K562 (cell line): Measurements from ENCODE around the gene RAP1A. TPM values are rescaled to one million over a fixed set of nuclear protein-coding genes. Genes with fewer than 3 reads are reported as not detected.
A peak's percentile ranks its signal among the peaks of the same experiment; 100 is the strongest.

Source experiments
- CCNT2 ChIP-seq: IDR thresholded peaks from 2 replicates; pipeline ENCODE4 v1.6.1; 2011; ENCODE audit warnings: borderline replicate concordance, low read depth, mild to moderate bottlenecking, moderate library complexity, mixed read lengths, low read length; ENCODE audit not compliant: insufficient read length; ENCODE audit errors: extremely low read depth
- CHCHD3 ChIP-seq: fragments of 250-450 bp; sonication (Bioruptor Pico); IDR thresholded peaks from 2 replicates; pipeline ENCODE4 v2.1.2; 2022; ENCODE audit warnings: mild to moderate bottlenecking
- CREBBP ChIP-seq: IDR thresholded peaks from one replicate; pipeline ENCODE4 v1.6.1; 2012; ENCODE audit warnings: low read depth, mild to moderate bottlenecking, control low read depth, inconsistent platforms, low read length
- EWSR1 ChIP-seq: fragments of 450-650 bp; IDR thresholded peaks from 2 replicates; pipeline ENCODE4 v1.6.1; 2018; ENCODE audit warnings: borderline replicate concordance, mild to moderate bottlenecking, low read depth, moderate library complexity; ENCODE audit not compliant: partially characterized antibody
- PCBP1 ChIP-seq: fragments of 200-400 bp; formaldehyde crosslinking; IDR thresholded peaks from 2 replicates; pipeline ENCODE4 v1.6.1; 2018; ENCODE audit warnings: mild to moderate bottlenecking, low read depth, low read length; ENCODE audit not compliant: poor library complexity, severe bottlenecking
- RBM25 ChIP-seq: fragments of 200-400 bp; formaldehyde crosslinking; IDR thresholded peaks from 2 replicates; pipeline ENCODE4 v1.6.1; 2018; ENCODE audit warnings: low read length, low read depth, moderate library complexity; ENCODE audit not compliant: severe bottlenecking
- RNF2 ChIP-seq: sonication (generic); IDR thresholded peaks from 2 replicates; pipeline ENCODE4 v1.6.1; 2016
- ZC3H4 ChIP-seq: sonication (generic); formaldehyde crosslinking; IDR thresholded peaks from 2 replicates; pipeline ENCODE4 v1.9.0; 2021; ENCODE audit warnings: missing genetic modification reagents, borderline replicate concordance
- ZNF174 ChIP-seq: fragments of 250-450 bp; sonication (Bioruptor Pico); IDR thresholded peaks from 2 replicates; pipeline ENCODE4 v1.4.0; 2020; ENCODE audit warnings: mild to moderate bottlenecking
- ZNF696 ChIP-seq: fragments of 250-450 bp; sonication (Bioruptor Pico); conservative IDR thresholded peaks from 2 replicates; pipeline ENCODE4 v1.4.0; 2020; ENCODE audit warnings: mild to moderate bottlenecking, moderate library complexity
- polyA plus RNA-seq, 8 experiments: library from polyadenylated mRNA; depleted of rRNA in 4 of 8; stranded (reverse) in 5 of 8; unstranded in 3 of 8; fragments of >200 nt; fragmentation: Nextera tagmentation in 2 of 8; fragmentation: Illumina TruSeq in 1 of 8; extraction: Ambion mirVana in 2 of 8; extraction: Trizol in 1 of 8; gene quantifications; 2 replicates each; pipeline versions ENCODE4 v1.2.1 to v1.2.3, GENCODE V29; 2011 to 2014; ENCODE audit warnings: inconsistent platforms in 1 of 8, missing spikeins in 1 of 8
- total RNA-seq, 7 experiments: library from RNA; depleted of rRNA in 6 of 7; stranded (reverse); fragments of >200 nt in 6 of 7; fragmentation: Illumina TruSeq in 2 of 7; extraction: Trizol in 2 of 7; gene quantifications; 2 replicates each; pipeline versions ENCODE4 v1.2.1 to v1.2.3, GENCODE V29; 2011 to 2021; ENCODE audit warnings: low replicate concordance in 1 of 7
- TF ChIP-seq, protein P1 (sequence below): fragments of 450-650 bp; IDR thresholded peaks from 2 replicates; pipeline ENCODE4 v1.6.1; 2018; ENCODE audit not compliant: partially characterized antibody
- TF ChIP-seq, protein P2 (sequence below): fragments of 250-450 bp; sonication (Bioruptor Pico); IDR thresholded peaks from 2 replicates; pipeline ENCODE4 v1.5.0; 2020; ENCODE audit warnings: mild to moderate bottlenecking
- TF ChIP-seq, protein P3 (sequence below): fragments of 250-450 bp; sonication (Bioruptor Pico); IDR thresholded peaks from 2 replicates; pipeline ENCODE4 v1.8.0; 2021; ENCODE audit warnings: moderate library complexity, mild to moderate bottlenecking, inconsistent platforms
- TF ChIP-seq, protein P4 (sequence below), 2 experiments: fragments of 450-650 bp in 1 of 2; IDR thresholded peaks; 2 replicates each; pipeline ENCODE4 v1.6.1; 2011 to 2017; ENCODE audit warnings: low read depth in 2 of 2, antibody characterized with exemption in 1 of 2, borderline replicate concordance in 1 of 2, low read length in 1 of 2, mild to moderate bottlenecking in 1 of 2, mixed read lengths in 1 of 2; ENCODE audit not compliant: control insufficient read depth in 1 of 2

The RAP1A gene
- total and polyA plus RNA-seq, 9 of the 15 experiments (the other 6 are each of a cell fraction or from before 2014, with no cell fraction given), result 13.4 to 86.2 (median 32.5) TPM

DNA sequence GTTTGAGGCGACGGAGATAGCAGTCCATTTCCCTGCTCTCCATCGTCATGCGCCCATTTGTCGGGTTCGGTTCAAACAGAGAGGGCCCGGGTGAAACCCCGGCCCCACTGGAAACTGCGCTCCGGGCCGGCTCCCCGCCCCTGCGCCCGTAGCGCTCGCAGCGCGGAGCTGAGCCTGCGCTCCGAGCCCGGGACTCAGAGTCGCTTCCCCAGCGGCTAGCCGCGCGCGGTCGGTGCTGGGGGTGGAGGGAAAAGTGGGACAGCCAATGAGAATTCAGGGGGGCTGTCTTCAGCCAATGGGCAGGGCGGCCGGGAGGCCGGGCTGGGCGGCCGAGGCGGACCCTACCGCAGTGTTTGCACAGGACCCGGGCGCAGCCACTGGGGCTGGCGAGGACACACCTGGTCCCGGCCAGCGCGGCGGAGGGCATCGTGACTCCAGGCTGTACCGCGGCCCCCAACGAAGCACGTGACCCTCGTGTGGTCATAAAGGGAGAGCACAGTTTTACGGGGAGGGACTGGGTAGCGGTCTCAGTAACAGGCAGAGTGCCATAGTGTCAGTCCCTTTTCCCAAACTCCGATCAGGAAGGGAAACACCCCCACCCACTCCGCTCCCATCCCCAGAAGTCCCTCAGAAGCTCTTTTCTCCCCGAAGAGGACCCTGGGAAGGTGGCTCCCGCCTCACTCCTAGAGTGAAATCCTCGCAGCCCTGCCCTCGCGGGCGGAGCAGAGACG is 119.8 kb downstream of the RAP1A start, which contains the start of gene INKA2 (continued):
- TF ChIP-seq EWSR1 (no peak), ZNF174 (CRISPR knock-in tag) (no peak), CCNT2 (peak; percentile 46), ZC3H4 (no peak), RNF2 (peak; percentile 44; the same call in 1 of the 2 replicates), PCBP1 (peak; percentile 81), CREBBP (no peak), CHCHD3 (CRISPR knock-in tag) (no peak), RBM25 (peak; percentile 96), ZNF696 (no peak)
- TF ChIP-seq, protein P1, sequence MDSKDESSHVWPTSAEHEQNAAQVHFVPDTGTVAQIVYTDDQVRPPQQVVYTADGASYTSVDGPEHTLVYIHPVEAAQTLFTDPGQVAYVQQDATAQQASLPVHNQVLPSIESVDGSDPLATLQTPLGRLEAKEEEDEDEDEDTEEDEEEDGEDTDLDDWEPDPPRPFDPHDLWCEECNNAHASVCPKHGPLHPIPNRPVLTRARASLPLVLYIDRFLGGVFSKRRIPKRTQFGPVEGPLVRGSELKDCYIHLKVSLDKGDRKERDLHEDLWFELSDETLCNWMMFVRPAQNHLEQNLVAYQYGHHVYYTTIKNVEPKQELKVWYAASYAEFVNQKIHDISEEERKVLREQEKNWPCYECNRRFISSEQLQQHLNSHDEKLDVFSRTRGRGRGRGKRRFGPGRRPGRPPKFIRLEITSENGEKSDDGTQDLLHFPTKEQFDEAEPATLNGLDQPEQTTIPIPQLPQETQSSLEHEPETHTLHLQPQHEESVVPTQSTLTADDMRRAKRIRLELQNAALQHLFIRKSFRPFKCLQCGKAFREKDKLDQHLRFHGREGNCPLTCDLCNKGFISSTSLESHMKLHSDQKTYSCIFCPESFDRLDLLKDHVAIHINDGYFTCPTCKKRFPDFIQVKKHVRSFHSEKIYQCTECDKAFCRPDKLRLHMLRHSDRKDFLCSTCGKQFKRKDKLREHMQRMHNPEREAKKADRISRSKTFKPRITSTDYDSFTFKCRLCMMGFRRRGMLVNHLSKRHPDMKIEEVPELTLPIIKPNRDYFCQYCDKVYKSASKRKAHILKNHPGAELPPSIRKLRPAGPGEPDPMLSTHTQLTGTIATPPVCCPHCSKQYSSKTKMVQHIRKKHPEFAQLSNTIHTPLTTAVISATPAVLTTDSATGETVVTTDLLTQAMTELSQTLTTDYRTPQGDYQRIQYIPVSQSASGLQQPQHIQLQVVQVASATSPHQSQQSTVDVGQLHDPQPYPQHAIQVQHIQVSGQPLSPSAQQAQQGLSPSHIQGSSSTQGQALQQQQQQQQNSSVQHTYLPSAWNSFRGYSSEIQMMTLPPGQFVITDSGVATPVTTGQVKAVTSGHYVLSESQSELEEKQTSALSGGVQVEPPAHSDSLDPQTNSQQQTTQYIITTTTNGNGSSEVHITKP, result peak; percentile 91
- TF ChIP-seq, protein P2, sequence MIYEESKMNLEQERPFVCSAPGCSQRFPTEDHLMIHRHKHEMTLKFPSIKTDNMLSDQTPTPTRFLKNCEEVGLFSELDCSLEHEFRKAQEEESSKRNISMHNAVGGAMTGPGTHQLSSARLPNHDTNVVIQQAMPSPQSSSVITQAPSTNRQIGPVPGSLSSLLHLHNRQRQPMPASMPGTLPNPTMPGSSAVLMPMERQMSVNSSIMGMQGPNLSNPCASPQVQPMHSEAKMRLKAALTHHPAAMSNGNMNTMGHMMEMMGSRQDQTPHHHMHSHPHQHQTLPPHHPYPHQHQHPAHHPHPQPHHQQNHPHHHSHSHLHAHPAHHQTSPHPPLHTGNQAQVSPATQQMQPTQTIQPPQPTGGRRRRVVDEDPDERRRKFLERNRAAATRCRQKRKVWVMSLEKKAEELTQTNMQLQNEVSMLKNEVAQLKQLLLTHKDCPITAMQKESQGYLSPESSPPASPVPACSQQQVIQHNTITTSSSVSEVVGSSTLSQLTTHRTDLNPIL (CRISPR knock-in tag), result no peak
- TF ChIP-seq, protein P3, sequence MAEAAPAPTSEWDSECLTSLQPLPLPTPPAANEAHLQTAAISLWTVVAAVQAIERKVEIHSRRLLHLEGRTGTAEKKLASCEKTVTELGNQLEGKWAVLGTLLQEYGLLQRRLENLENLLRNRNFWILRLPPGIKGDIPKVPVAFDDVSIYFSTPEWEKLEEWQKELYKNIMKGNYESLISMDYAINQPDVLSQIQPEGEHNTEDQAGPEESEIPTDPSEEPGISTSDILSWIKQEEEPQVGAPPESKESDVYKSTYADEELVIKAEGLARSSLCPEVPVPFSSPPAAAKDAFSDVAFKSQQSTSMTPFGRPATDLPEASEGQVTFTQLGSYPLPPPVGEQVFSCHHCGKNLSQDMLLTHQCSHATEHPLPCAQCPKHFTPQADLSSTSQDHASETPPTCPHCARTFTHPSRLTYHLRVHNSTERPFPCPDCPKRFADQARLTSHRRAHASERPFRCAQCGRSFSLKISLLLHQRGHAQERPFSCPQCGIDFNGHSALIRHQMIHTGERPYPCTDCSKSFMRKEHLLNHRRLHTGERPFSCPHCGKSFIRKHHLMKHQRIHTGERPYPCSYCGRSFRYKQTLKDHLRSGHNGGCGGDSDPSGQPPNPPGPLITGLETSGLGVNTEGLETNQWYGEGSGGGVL, result no peak
- TF ChIP-seq, protein P4, sequence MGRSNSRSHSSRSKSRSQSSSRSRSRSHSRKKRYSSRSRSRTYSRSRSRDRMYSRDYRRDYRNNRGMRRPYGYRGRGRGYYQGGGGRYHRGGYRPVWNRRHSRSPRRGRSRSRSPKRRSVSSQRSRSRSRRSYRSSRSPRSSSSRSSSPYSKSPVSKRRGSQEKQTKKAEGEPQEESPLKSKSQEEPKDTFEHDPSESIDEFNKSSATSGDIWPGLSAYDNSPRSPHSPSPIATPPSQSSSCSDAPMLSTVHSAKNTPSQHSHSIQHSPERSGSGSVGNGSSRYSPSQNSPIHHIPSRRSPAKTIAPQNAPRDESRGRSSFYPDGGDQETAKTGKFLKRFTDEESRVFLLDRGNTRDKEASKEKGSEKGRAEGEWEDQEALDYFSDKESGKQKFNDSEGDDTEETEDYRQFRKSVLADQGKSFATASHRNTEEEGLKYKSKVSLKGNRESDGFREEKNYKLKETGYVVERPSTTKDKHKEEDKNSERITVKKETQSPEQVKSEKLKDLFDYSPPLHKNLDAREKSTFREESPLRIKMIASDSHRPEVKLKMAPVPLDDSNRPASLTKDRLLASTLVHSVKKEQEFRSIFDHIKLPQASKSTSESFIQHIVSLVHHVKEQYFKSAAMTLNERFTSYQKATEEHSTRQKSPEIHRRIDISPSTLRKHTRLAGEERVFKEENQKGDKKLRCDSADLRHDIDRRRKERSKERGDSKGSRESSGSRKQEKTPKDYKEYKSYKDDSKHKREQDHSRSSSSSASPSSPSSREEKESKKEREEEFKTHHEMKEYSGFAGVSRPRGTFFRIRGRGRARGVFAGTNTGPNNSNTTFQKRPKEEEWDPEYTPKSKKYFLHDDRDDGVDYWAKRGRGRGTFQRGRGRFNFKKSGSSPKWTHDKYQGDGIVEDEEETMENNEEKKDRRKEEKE (IDR thresholded peaks at IDR 0.05; ENCODE audit: borderline replicate concordance in 1 of 2, control insufficient read depth in 1 of 2, low read depth in 2 of 2, low read length in 1 of 2), result no peak
